Hematopoietic multipotent progenitor cell treated with erythropoietin and hydrocortisone succinate and interleukin-3 and kit ligand, for 6 days (in vitro differentiated cells): Measurements from ENCODE around the gene NCS1.

Experiments
- DNase-seq: peaks from one replicate; pipeline ENCODE4 v3.0.0-alpha.2; 2015

The NCS1 gene

GRCh38 chr9:130215341-130216119, 43.3 kb downstream of the NCS1 start:
- DNase-seq, result peak; percentile 61

GRCh38 chr9:130217838-130218237, 45.6 kb downstream of the NCS1 start:
- DNase-seq, result no peak

GRCh38 chr9:130219661-130220096, 47.5 kb downstream of the NCS1 start:
- no peak for DNase-seq

- DNase-seq, result no peak
These were observed 48.1 kb downstream of the NCS1 start for GRCh38 chr9:130220352-130220751.

- DNase-seq, result no peak
These were observed 50.6 kb downstream of the NCS1 start for GRCh38 chr9:130222833-130223232.

GRCh38 chr9:130225071-130225470, 52.9 kb downstream of the NCS1 start:
- no peak for DNase-seq

GRCh38 chr9:130225586-130225985, 53.4 kb downstream of the NCS1 start:
- DNase-seq, result no peak

GRCh38 chr9:130226112-130226511, 53.9 kb downstream of the NCS1 start:
- no peak for DNase-seq

GRCh38 chr9:130227833-130228232, 55.6 kb downstream of the NCS1 start:
- no peak for DNase-seq

- DNase-seq, result no peak
These were observed 57.6 kb downstream of the NCS1 start for GRCh38 chr9:130229759-130230158.

GRCh38 chr9:130230631-130231030, 58.4 kb downstream of the NCS1 start:
- DNase-seq, result no peak

- no peak for DNase-seq
These were observed 60.8 kb downstream of the NCS1 start for GRCh38 chr9:130232899-130233586.

- no peak for DNase-seq
These were observed 61.4 kb downstream of the NCS1 start for GRCh38 chr9:130233587-130233945.

GRCh38 chr9:130234340-130235260, 62.4 kb downstream of the NCS1 start:
- no peak for DNase-seq

GRCh38 chr9:130235558-130236435, 63.6 kb downstream of the NCS1 start:
- DNase-seq, result peak; percentile 74

GRCh38 chr9:130236436-130236985, 64.3 kb downstream of the NCS1 start:
- DNase-seq, result no peak

GRCh38 chr9:130237076-130237475, 64.9 kb downstream of the NCS1 start:
- no peak for DNase-seq

GRCh38 chr9:130237763-130238524, 65.7 kb downstream of the NCS1 start:
- peak; percentile 53 for DNase-seq

- DNase-seq, result no peak
These were observed 67.1 kb downstream of the NCS1 start for GRCh38 chr9:130239363-130239695.

- peak; percentile 27 for DNase-seq
These were observed 67.6 kb downstream of the NCS1 start for GRCh38 chr9:130239741-130240241.
